HG03520 (cell line): ENCODE data around the gene SPECC1L.

Experiments
- ATAC-seq: cut with Tn5 transposase; IDR thresholded peaks from one replicate; pipeline ENCODE4 v1.9.1; 2021; ENCODE audit warnings: mild to moderate bottlenecking, moderate library complexity; ENCODE audit not compliant: unreplicated experiment

SPECC1L gene

DNA sequence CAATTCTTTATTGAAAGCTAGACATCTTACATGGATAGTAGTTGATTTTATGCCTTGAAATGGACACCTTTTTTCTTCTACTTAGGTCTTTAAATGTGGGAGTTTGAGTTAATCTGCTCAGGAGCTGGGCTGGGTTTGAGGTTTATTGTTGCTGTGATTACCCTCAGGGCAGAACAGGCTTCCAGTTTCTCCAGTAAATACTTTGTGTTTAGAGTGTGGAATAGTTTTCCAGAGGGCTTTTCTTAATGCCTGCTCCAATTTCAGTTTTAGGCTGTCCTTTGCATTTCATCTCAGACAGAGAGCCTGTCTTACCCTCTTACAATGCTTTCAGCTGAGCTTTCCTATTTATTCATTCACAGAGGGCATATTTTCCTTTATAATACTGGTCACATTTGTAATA, 86.9 kb downstream of the SPECC1L start:
- ATAC-seq, result no peak

DNA sequence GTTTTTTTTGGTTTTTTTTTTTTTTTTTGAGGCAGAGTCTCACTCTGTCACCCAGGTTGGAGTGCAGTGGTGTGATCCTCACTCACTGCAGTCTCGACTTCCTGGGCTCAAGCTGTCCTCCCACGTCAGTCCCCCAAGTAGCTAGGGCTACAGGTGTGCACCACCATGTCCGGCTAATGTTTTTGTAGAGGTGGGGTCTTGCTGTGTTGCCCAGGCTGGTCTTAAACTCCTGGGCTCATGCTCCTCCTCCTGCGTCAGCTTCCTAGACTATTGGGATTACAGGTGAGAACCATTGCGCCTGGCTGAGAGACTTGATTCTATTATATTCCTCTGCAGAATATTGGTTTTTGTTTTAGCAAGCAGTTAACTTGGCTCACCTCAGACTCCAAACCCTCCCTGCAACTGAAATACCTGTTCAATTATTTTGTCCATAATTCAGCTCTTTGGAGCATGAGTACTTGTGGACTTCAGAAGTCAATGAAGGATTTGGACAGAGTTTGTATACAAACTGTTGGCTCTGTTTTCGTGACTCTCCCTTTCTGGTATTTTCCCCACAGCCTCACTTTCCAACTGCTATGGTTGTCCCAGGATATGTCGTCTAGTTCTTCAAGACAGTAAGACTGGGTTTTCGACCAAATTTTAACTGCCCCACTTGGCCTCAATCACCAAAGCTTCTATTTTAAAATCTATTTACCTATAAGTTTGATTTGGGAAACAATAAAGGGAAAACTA, 87.6 kb downstream of the SPECC1L start:
- ATAC-seq, result no peak

DNA sequence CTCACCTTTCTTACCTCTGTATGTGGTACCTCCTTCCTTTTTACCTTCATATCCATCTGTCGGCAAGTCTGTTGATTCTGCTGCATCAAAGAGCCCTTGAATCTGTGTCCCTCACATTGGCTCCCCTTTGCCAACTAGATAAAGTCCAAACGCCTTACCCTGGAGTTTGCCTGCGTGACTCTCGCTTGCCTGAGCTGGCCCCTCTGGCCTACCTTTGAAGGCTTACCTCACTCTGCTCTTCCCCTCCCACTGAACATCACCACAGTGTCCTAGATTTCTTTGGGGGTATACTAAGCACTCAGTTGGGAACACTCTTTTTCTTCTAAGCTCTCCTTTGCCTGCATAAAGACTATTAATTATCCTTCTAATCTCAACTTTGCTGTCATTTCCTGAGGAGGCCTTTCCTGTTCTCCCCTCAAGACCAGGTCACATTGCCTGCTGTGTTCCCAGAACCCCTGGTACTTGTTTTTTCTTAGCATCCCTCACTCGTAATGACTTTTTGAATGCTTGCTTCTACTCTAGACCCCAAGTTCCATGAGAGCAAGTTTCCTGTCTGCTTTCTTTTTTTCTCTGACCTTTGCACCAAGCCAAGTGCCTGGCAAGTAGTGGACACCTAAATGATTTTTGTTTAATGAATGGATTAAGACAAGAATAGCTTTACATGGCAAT, 89.0 kb downstream of the SPECC1L start:
- no peak for ATAC-seq

DNA sequence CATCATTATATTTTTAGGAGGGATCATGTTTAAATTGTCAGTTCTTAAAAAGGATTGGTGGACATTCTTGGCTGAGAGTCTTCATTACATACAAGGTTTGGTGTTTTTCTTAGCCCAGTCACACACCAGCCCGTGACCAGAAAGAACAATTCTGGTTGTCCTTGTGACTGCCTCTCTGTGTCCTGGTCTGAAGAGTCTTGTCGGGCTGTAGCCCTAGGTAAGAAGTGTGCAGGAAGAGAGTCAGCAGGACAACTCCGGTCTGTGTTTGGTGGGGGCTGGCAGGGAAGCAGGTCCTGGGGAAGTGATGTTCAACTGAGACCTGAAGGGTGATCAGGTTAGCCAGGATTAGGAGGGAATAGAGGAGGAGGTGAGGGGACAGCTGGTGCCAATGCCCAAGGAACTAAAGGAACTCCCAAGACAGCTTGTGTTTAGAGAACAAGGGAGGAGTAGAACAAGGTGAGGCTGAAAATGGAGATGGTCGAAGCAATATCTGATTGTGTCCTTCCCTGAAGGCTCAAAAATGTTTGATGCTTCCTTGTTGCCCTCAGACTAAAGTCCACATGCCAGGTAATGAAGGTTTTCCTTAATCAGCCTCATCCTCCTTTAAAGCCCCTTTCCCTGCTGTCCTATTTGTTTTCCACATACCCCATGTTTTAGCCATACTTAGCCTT, 91.5 kb downstream of the SPECC1L start:
- ATAC-seq, result no peak

DNA sequence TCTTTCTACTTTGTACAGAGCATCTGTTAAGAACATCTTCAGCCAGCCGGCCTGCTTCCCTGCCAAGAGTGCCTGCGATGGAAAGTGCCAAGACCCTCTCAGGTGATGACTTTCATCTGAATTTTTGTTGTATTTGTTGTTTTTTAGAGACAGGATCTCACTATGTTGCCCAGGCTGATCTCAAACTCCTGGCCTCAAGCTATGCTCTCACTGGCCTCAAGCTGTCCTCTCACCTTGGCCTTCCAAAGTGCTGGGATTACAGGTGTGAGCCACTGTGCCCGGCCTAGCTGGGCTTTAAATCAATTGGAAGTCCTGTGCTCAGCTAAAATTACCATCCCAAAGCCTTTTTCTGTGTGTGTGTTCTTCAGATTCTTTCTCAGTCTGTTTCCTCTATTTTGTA, 92.6 kb downstream of the SPECC1L start:
- no peak for ATAC-seq

DNA sequence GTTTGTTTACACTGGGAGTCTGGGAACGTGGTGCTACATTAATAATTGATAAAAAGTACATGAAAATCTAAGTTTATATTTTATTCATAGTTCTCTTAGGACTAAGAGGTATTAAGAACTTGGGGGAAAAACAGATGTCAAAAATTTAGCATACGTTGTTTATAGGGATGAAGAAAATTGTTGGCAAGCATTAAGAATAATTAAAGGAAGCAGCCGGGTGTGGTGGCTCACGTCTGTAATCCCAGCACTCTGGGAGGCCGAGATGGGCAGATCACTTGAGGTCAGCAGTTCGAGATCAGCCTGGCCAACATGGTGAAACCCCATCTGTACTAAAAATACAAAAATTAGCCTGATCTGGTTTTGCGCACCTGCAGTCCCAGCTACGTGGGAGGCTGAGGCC, 96.1 kb downstream of the SPECC1L start:
- no peak for ATAC-seq

DNA sequence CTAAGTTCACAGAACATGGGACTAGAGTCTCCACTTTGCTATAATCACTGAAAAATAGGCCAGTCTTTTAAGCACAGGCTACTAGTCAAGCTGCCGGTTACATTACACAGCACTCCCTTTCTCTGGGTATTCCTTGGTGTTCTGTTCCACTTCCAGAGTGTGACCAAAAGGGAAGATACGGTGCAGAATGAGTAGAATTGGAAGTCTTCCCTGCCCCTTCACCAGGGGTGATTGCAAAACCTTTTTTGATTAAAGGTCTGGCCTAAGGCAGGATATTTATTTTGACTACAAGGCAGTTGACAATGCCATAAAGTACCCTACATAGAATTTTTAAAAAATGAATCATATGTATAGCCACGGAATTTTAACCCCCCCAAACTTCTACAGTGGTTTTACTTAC, 97.2 kb downstream of the SPECC1L start:
- no peak for ATAC-seq

DNA sequence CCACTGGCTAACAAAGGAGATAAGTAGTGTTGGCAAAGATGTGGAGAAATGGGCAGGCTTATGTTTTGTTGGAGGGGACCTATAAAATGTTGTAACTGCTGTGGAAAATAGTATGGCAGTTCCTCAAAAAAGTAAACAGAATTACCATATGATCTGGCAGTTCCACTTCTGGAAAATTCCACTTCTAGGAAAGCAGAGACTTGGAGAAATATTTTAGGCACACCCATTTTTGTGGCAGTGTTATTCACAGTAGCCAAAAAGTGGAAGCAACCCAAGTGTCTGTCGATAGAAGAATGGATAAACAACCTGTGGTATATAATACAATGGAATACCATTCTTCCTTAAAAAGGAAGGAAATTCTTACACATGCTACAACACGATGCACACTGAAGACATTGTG, 99.8 kb downstream of the SPECC1L start:
- no peak for ATAC-seq

DNA sequence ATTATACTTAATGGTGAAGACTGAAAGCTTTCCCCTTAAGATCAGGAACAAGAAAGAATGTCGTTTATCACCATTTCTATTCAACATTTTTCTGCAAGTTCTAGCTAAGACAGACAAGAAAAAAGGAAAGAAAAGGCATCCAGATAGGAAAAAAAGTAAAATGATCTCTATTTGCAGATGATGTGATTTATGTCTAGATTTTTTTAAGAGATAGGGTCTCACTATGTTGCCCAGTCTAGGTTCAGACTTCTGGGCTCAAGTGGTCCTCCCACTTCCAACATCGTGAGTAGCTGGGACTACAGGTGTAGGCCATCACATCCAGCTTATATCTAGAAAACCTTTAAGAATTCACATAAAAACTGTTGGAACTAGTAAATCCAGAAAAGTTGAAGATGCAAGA, 105.4 kb downstream of the SPECC1L start:
- no peak for ATAC-seq

DNA sequence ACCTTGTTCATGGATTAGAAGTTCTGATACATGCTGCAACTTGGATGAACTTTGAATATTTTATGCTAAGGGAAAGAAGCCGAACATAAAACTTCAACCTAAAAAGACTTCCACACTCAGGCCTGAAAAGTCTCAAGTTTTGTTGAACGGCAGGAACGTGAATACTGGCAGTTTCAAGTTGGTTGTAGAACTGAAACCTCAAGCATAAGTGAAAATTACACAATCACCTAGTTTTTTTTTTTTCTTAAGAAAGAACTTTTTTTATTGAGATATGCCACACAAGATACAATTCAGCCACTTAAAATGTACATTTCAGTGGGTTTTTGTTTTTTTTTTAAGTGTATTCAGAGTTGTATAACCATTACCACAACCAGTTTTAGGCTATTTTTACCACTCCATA, 106.0 kb downstream of the SPECC1L start:
- ATAC-seq, result no peak

DNA sequence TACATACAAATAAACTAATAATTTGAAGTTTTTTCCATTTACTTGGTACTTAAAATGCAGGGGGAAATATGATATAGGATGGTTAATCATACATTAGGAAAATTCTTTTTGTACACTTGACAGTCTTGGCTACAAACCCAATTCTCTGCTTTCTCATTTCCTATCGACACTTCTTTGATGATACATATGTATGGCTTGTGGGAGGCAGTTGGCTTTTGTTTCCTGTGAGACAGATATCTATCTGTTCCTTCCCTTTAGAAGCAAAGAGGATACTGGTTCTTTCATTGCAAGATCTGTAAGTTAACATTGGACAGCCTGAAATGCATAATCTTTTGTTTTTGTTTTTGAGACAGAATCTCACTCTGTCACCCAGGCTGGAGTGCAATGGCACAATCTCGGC, 108.9 kb downstream of the SPECC1L start:
- no peak for ATAC-seq

DNA sequence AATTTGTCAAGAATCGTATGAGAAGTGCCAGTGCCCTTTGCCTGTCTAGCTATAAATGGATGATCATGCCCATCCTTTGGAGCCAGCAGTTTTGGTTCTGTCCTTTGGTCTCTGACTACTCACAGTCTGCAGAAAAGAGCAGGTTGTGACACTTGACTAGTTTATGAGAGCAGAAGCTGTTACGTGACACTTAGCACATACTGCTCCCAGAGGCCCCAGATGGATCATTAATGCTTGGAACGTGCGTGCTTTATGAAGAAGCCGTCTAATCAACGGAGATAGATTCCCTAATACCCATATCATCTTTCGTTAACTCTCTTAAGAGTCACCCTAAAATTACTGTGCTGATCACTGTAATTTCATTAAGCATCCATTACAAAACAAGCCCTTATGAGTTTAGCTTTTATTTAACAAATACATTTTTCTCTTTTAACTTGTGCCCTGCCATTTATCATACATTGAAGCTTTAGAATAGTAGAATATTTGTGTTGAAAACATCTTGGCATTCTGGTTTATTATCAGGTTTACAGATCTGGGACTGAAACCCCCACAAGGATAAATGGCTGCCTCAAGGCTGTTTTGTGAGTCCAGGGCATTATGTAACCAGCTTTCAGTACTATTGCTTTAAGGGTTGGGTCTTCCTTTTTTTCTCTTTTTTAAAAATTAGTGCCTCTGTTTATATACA, 109.7 kb downstream of the SPECC1L start:
- no peak for ATAC-seq

DNA sequence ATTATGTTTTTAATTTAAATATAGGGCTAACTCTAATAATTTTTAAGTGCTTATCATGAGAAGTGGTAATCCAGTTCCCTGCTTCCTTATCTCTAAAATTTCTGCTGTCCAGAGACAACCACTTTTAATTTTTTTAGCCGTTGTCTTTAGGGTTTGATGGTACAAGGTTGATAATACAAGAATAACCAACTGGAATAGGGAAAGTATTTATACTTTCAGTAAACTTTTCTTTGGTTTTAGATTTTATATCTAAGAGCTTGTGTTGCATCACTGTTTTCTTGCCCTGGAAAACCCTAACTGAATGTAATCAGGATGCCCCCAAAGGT, 110.2 kb downstream of the SPECC1L start:
- no peak for ATAC-seq

DNA sequence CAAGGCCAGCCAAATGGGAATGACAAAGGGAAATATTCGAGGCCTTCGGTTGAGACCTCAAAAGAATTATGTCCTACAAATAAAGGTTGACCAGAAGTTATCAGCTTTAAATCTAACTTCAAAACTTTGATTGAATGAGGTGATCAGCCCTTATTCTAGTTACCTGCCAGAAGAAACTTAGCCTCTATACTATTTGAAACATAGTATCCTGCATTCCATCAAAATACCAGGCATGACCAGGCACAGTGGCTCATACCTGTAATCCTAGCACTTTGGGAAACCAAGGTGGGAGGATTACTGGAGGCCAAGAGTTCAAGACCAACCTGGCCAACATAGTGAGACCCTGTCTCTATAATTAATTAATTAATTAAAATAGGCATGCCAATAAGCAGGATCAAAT, 112.4 kb downstream of the SPECC1L start:
- ATAC-seq, result no peak

DNA sequence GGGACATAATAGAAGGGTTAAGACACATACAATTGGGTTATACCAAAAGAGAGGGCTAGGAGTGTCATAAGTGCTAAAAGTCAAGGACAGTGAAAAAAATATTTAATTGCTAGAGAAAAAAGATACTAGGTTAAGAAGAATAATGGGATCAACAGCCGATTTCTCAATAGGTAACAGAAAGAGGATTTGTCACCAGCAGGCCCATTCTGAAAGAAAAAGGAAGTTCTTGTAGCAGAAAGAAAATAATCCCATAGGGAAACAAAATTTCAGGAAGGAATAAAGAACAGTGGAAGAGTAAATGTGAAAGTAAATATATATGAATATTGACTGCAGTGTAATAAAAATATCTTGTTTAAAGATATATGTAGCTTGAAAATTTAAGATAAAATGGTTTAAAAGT, 113.5 kb downstream of the SPECC1L start:
- no peak for ATAC-seq

DNA sequence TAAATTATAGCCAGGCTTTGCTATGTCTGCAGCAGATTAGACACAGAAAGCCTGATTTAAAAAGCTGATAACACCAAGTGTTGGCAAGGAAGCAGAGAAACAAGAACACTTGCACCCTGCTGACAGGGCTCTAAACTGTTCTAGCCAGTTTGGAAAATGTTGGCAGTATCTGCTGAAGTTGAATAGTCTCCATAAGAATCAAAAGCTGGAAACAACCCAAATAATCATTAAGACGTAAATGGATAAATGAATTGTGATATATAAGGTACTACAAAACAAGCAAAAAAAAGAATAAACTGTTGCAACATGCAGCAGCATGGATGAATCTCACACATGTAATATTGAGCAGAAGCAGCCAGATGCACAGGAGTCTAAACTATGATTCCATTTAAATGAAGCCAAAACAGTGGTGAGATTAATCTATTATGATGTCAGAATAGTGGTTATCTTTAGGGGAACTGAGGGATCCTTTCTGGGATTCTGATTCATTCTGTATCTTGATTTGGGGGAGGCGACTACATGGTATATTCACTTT, 116.4 kb downstream of the SPECC1L start:
- ATAC-seq, result no peak

DNA sequence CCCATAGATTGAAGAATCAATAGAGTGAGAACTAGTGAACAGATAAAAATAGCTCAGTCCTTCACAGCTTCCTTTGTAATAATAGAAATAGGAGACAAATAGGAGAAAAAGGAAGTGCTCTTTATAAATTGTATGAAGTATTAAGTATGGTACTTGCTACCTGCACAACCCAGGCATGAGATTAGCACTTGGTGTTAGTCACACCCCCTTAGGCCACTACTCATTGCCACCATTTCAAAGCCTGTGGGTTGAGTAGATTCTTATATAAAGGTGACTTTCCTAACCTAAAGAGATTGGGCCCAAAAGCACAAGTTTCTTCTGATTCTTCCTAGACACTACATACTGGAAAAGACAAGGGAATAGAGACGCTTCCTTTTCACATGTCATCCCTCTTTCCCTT, 119.0 kb downstream of the SPECC1L start:
- no peak for ATAC-seq

DNA sequence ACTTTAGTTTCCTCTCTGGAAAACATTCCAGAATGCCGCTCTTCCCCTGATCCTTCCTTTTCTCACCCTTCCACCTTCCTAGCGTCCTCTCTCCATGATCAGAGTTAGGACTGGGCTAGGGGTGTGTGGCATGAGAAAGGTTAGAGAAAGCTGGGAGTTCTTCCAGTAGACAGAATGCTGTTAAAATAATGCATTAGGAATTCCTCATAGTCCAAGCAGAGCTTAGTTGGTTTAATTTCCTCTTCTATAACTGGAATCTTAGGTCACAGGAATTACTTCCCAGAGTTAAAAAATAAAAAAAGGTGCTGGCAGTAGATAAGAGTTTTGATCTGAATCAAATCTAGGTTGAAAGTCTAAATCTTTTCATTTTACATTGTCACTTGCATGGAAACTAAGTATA, 119.5 kb downstream of the SPECC1L start:
- no peak for ATAC-seq

DNA sequence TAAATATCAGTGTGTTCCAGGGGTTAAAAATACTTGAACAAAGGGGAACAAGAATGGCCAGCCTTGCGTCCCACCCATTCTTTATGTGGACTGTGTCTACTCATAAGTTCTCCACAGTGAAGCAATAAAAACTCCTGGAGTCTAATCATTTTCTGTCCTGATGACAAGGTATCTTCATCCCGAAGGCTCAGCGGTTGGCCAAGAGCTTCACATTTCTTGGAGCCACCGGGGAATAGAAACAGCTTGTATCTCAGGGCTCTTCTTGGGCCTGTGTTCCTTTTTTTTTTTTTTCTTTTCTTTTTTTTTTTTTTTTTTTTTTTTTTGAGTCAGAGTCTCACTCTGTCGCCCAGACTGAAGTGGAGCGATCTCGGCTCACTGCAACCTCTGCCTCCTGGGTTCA, 119.9 kb downstream of the SPECC1L start:
- ATAC-seq, result no peak

DNA sequence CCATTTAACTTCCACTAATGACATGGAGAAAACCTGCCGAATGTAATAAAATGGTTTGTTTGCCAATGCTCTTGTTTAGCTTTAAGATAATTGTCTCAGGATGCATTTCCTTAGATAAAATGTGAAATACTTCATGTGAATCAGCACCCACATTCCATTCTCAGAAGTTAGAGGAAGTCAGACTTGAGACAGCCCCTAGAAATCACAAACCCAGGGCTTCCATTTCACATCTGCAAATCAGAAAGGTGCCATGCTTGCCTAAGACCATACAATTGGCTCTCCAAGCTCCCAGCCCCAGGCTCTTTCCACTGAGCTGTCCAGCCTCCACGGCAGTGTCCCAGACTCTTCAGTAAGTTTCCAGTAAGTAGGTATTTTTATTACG, 121.2 kb downstream of the SPECC1L start:
- ATAC-seq, result no peak

DNA sequence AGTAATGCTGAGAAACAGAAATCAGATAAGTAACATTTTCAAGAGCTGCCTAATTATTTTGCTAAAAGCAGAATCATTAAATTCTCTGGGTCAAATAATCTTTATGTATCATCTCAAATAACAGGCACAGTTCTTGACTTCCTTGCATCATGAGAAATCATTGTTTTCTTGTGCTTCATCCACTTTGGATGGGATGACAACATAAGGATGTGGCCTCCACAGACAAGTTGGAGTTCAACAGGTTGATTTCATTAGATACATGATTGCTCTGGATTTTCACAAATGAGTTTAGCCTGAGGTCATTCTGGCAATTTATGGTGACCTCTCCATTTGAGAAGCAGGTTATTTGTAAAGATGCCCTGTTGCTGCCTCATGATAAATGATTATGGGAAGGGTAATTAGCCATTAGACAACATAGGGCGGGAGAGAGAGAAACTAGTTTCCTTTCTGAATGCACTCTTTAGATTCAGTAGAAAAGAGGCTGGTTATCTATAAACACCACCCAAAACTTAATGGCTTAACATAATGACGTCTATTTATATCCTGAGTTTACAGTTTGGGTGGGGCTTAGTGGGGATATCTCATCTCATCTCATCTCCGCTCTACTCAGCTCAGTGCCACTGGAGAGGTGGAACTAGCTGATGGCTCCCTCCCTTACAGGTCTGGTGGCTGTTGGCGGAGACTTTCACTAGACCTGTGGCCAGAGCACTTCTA, 121.7 kb downstream of the SPECC1L start:
- no peak for ATAC-seq
